ENCODE measurements around the gene UNC5B. TPM values are rescaled to one million over a fixed set of nuclear protein-coding genes. Genes with fewer than 3 reads are reported as not detected.

Gene UNC5B
- total RNA-seq, 1 experiment from 2014 or later = 80.5 TPM

GRCh38 chr10:71225291-71226058 lies 13.1 kb downstream of the UNC5B start:
- H3K27me3 Mint-ChIP-seq (ENCODE audit: insufficient read depth, unreplicated experiment) = no peaks in the 10 kb centered on the region
- no peak for DNase-seq (ENCODE audit: unreplicated experiment)
- ChIA-PET POLR2A (interaction anchor here (0.6 to 1.2 kb wide), 2 partner anchors 16 to 396 kb away, joined by 3 read pairs; no protein-coding TSS in a partner anchor), CTCF (no interaction called here)
- peaks cover under 1% of the 10 kb centered on the region for H3K4me1 Mint-ChIP-seq (ENCODE audit: insufficient read depth, unreplicated experiment)
- no peak overlapping the region for H3K4me3 Mint-ChIP-seq (ENCODE audit: unreplicated experiment)
- intact Hi-C loops (cut with micrococcal nuclease) = no loop called here
- TF ChIP-seq CTCF (IDR thresholded peaks at IDR 0.05; ENCODE audit: unreplicated experiment) = no peak
- no peaks in the 10 kb centered on the region for H3K9me3 Mint-ChIP-seq (ENCODE audit: unreplicated experiment)
- H3K27ac Mint-ChIP-seq (ENCODE audit: low read depth, unreplicated experiment) = no peak overlapping the region
- no TSS peak for BruUV-seq (replicated peaks)
- no peaks in the 10 kb centered on the region for H3K36me3 Mint-ChIP-seq (ENCODE audit: insufficient read depth, unreplicated experiment)

- Mint-ChIP-seq H3K4me3 (ENCODE audit: unreplicated experiment) (no peak overlapping the region), H3K27ac (ENCODE audit: low read depth, unreplicated experiment) (no peak overlapping the region), H3K27me3 (ENCODE audit: insufficient read depth, unreplicated experiment) (no peaks in the 10 kb centered on the region), H3K36me3 (ENCODE audit: insufficient read depth, unreplicated experiment) (no peaks in the 10 kb centered on the region), H3K4me1 (ENCODE audit: insufficient read depth, unreplicated experiment) (peaks cover 10% of the 10 kb centered on the region), H3K9me3 (ENCODE audit: unreplicated experiment) (no peaks in the 10 kb centered on the region)
- CTCF ChIA-PET = interaction anchor here (0.6 to 0.8 kb wide), 2 partner anchors 16 to 164 kb away, joined by 3 read pairs; no protein-coding TSS in a partner anchor
- BruUV-seq (replicated peaks) = no TSS peak
- TF ChIP-seq CTCF (IDR thresholded peaks at IDR 0.05; ENCODE audit: unreplicated experiment) = no peak
- DNase-seq (ENCODE audit: unreplicated experiment) = no peak
- POLR2A ChIA-PET = interaction anchor here (1.4 to 1.5 kb wide), 2 partner anchors 10 to 18 kb away, joined by 3 to 4 read pairs; no protein-coding TSS in a partner anchor
- intact Hi-C loops (cut with micrococcal nuclease) = no loop called here
Observed at GRCh38 chr10:71228875-71229675, 16.7 kb downstream of the UNC5B start.

GRCh38 chr10:71229726-71230655 lies 17.6 kb downstream of the UNC5B start:
- H3K9me3 Mint-ChIP-seq (ENCODE audit: unreplicated experiment) = no peaks in the 10 kb centered on the region
- H3K27ac Mint-ChIP-seq (ENCODE audit: low read depth, unreplicated experiment) = no peak overlapping the region
- intact Hi-C loops (cut with micrococcal nuclease) = no loop called here
- H3K36me3 Mint-ChIP-seq (ENCODE audit: insufficient read depth, unreplicated experiment) = no peaks in the 10 kb centered on the region
- H3K4me1 Mint-ChIP-seq (ENCODE audit: insufficient read depth, unreplicated experiment) = peaks cover 10% of the 10 kb centered on the region
- TF ChIP-seq CTCF (IDR thresholded peaks at IDR 0.05; ENCODE audit: unreplicated experiment) = no peak
- no peaks in the 10 kb centered on the region for H3K27me3 Mint-ChIP-seq (ENCODE audit: insufficient read depth, unreplicated experiment)
- no peak overlapping the region for H3K4me3 Mint-ChIP-seq (ENCODE audit: unreplicated experiment)
- CTCF ChIA-PET = interaction anchor here (0.5 to 1.2 kb wide), 5 partner anchors 17 to 1121 kb away, joined by 3 to 4 read pairs (median 3); no protein-coding TSS in a partner anchor
- no peak for DNase-seq (ENCODE audit: unreplicated experiment)
- POLR2A ChIA-PET = interaction anchor here (0.6 to 1.5 kb wide), 4 partner anchors 11 to 623 kb away, joined by 3 to 4 read pairs (median 4); no protein-coding TSS in a partner anchor
- BruUV-seq (replicated peaks) = no TSS peak

Data from MCF 10A (cell line).